SU-DHL-6 (cell line): Measurements from ENCODE around the gene ERGIC2.

Source experiments
- EZH2phosphoT487 ChIP-seq: fragments of 200-600 bp; sonication (generic), shearing (Covaris generic); conservative IDR thresholded peaks from 2 replicates; pipeline ENCODE4 v1.6.1; 2018; ENCODE audit warnings: mild to moderate bottlenecking, antibody characterized with exemption, low read length, moderate library complexity, mixed read lengths
- TF ChIP-seq, protein P1 (sequence below): fragments of 200-600 bp; sonication (generic); IDR thresholded peaks from one replicate; pipeline ENCODE4 v1.5.1; 2017; ENCODE audit warnings: antibody characterized with exemption, mild to moderate bottlenecking, low read length, moderate library complexity; ENCODE audit not compliant: insufficient read depth, poor library complexity, severe bottlenecking

DNA sequence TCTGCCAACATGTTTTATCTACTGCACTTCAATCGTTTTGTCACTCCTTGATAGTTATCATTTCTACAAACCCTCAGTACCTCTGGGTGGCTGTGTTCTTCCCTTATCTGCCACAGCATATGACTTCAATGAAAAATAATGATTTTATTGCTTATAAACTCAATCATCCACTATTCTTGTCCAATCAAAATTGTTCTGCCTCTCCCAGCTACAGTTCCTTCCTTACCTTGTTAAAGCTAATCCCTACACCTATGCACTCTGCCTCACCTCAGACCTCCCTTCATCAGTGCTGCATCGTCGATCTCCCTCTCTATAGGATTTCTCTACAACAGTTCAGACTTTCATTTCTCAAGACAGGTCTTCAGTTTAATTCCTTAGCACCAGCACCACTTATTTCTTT is 58.8 kb downstream of the ERGIC2 start:
- TF ChIP-seq, protein P1, sequence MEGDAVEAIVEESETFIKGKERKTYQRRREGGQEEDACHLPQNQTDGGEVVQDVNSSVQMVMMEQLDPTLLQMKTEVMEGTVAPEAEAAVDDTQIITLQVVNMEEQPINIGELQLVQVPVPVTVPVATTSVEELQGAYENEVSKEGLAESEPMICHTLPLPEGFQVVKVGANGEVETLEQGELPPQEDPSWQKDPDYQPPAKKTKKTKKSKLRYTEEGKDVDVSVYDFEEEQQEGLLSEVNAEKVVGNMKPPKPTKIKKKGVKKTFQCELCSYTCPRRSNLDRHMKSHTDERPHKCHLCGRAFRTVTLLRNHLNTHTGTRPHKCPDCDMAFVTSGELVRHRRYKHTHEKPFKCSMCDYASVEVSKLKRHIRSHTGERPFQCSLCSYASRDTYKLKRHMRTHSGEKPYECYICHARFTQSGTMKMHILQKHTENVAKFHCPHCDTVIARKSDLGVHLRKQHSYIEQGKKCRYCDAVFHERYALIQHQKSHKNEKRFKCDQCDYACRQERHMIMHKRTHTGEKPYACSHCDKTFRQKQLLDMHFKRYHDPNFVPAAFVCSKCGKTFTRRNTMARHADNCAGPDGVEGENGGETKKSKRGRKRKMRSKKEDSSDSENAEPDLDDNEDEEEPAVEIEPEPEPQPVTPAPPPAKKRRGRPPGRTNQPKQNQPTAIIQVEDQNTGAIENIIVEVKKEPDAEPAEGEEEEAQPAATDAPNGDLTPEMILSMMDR = no peak
- TF ChIP-seq EZH2phosphoT487 = no peak
